NCI-H446 (cell line): ENCODE results near the gene S100A7A.
"Not testable (repeated sequence)": the region's sequence is repeated elsewhere in the genome, so short reads cannot be mapped to it uniquely, and the experiment has no call there.

ENCODE experiments used
- DNase-seq, 2 experiments: peaks; one replicate each; lab custom pipeline; 2025; lab: John Stamatoyannopoulos, UW

Gene S100A7A

GRCh38 chr1:153459655-153460054 is 43.3 kb downstream of the S100A7A start:
- DNase-seq, result no peak

- no peak for DNase-seq
Measured at GRCh38 chr1:153460551-153460950, 44.2 kb downstream of the S100A7A start, which contains the start of gene S100A7. Gene S100A7, minus strand, starts transcription at chr1:153460651. Its CDS starts 1,638 bp downstream, at chr1:153459013.

GRCh38 chr1:153462741-153463140 is 46.4 kb downstream of the S100A7A start:
- not testable (repeated sequence) for DNase-seq

GRCh38 chr1:153465811-153466636 is 49.7 kb downstream of the S100A7A start:
- peak; percentile 12 to 49 for DNase-seq

- DNase-seq, result no peak
Measured at GRCh38 chr1:153466908-153467307, 50.6 kb downstream of the S100A7A start.

- no peak for DNase-seq
Measured at GRCh38 chr1:153470707-153471106, 54.4 kb downstream of the S100A7A start.
